ENCODE measurements around the gene NIPAL4.

DNA sequence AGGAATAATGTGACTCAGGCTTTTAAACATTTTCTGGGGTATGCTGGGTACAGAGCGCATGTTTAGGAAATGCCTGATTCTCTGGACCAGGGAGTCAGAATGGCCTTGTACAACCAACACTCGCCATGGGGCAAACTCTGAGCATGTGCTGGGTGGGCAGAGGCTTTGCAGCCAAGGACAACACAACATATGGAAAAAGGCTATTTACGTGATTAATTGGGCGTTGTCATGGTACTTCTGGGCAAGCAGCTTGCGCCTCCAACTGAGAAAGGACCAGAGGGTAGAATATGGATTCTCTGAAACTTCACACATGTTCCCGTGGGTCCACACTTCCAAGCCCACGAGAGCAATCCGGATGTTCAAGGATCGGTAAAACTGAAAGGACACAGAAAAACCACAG, 49.1 kb downstream of the NIPAL4 start:
- TF ChIP-seq, protein P1, sequence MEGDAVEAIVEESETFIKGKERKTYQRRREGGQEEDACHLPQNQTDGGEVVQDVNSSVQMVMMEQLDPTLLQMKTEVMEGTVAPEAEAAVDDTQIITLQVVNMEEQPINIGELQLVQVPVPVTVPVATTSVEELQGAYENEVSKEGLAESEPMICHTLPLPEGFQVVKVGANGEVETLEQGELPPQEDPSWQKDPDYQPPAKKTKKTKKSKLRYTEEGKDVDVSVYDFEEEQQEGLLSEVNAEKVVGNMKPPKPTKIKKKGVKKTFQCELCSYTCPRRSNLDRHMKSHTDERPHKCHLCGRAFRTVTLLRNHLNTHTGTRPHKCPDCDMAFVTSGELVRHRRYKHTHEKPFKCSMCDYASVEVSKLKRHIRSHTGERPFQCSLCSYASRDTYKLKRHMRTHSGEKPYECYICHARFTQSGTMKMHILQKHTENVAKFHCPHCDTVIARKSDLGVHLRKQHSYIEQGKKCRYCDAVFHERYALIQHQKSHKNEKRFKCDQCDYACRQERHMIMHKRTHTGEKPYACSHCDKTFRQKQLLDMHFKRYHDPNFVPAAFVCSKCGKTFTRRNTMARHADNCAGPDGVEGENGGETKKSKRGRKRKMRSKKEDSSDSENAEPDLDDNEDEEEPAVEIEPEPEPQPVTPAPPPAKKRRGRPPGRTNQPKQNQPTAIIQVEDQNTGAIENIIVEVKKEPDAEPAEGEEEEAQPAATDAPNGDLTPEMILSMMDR (IDR thresholded peaks at IDR 0.05): no peak
- no peak for TF ChIP-seq POLR2A (IDR thresholded peaks at IDR 0.05)

All from lower leg skin (tissue), 3 donors.